Right lobe of liver (tissue), 6 donors: ENCODE measurements around the gene PCDHGA3. TPM values are rescaled to one million over a fixed set of nuclear protein-coding genes. Genes with fewer than 3 reads are reported as not detected.

Experiments
- ATAC-seq, 4 donors: fragments of 200-7000 bp; cut with Tn5 transposase; one replicate each; pipeline ENCODE4 v1.9.1; 2020; ENCODE audit warnings: mild to moderate bottlenecking in 4 of 4, moderate library complexity in 4 of 4
- DNase-seq, 3 donors: peaks; one replicate each; pipeline ENCODE4 v3.0.0-alpha.2; 2020
- H3K27ac ChIP-seq, 3 donors: fragments of 200-600 bp; one replicate each; pipeline ENCODE4 v1.8.0; 2022
- H3K27me3 ChIP-seq, 2 donors: fragments of 200-600 bp; one replicate each; pipeline ENCODE4 v1.8.0; 2022
- H3K36me3 ChIP-seq, 4 donors: fragments of 200-600 bp; sonication (generic) in 1 of 4; one replicate each; pipeline versions ENCODE4 v1.5.1 to v1.8.0; 2017 to 2022; ENCODE audit warnings: control low read depth in 1 of 4
- H3K4me1 ChIP-seq, 4 donors: fragments of 200-600 bp; sonication (generic) in 1 of 4; one replicate each; pipeline versions ENCODE4 v1.5.1 to v1.8.0; 2017 to 2022; ENCODE audit warnings: control low read depth in 1 of 4
- H3K4me3 ChIP-seq, 3 donors: fragments of 200-600 bp; one replicate each; pipeline ENCODE4 v1.8.0; 2022
- H3K9me3 ChIP-seq, 4 donors: fragments of 200-600 bp; sonication (generic) in 1 of 4; one replicate each; pipeline versions ENCODE4 v1.5.1 to v1.8.0; 2017 to 2022; ENCODE audit warnings: control low read depth in 1 of 4
- POLR2A ChIP-seq: fragments of 450-650 bp; IDR thresholded peaks from one replicate; pipeline ENCODE4 v1.6.1; 2017; ENCODE audit warnings: antibody characterized with exemption, mild to moderate bottlenecking
- WGBS: methylation state at CpG from one replicate; pipeline ENCODE4 v1.1.6; 2018; ENCODE audit warnings: low coverage, low lambda C conversion rate; ENCODE audit not compliant: insufficient coverage; ENCODE audit errors: missing lambda C conversion rate; 5-methylcytosine and 5-hydroxymethylcytosine counted together
- intact Hi-C, 2 donors: fragments of 100-400 bp; cut with DNase I; formaldehyde crosslinking; loops; one replicate each; pipeline versions ENCODE4 v1.11.2 to v1.14.1; 2022
- long read RNA-seq: library from polyadenylated mRNA; unstranded; transcript quantifications from one replicate; pipeline ENCODE4 v2.0.0, GENCODE V29; 2019
- total RNA-seq, 6 experiments: library from RNA; depleted of rRNA in 2 of 6; stranded (reverse); fragments of >200 nt in 2 of 6; fragmentation: NEBNext Ultra II Directional in 3 of 6; extraction: Animal tissue kit (Norgen Biotek cat#: 25700) in 3 of 6; gene quantifications; one replicate each; pipeline versions ENCODE4 v1.1.0 to v1.2.4, GENCODE V29; 2016 to 2023
- TF ChIP-seq, protein P1 (sequence below), 4 donors: fragments of 200-600 bp in 3 of 4; fragments of 450-650 bp in 1 of 4; IDR thresholded peaks; one replicate each; pipeline versions ENCODE4 v1.5.1 to v1.8.0; 2016 to 2022; ENCODE audit warnings: antibody characterized with exemption in 4 of 4, mild to moderate bottlenecking in 2 of 4
- donor health status: DM: no; HTN: yes; CAD: no.
- donor health status: DM: no; HTN: no; CAD: no.
- donor health status: DM: no; HTN: no; CAD: no.
- donor health status: DM: no; HTN: yes; CAD: no.
- donor health status: DM: no; HTN: yes; CAD: no.

PCDHGA3 gene
- 1 to 10 TPM in 2 of 6 experiments, under 1 TPM in 4; 0.51 to 1.8 (median 0.76) TPM for total RNA-seq
- long read RNA-seq: 0 reads

DNA sequence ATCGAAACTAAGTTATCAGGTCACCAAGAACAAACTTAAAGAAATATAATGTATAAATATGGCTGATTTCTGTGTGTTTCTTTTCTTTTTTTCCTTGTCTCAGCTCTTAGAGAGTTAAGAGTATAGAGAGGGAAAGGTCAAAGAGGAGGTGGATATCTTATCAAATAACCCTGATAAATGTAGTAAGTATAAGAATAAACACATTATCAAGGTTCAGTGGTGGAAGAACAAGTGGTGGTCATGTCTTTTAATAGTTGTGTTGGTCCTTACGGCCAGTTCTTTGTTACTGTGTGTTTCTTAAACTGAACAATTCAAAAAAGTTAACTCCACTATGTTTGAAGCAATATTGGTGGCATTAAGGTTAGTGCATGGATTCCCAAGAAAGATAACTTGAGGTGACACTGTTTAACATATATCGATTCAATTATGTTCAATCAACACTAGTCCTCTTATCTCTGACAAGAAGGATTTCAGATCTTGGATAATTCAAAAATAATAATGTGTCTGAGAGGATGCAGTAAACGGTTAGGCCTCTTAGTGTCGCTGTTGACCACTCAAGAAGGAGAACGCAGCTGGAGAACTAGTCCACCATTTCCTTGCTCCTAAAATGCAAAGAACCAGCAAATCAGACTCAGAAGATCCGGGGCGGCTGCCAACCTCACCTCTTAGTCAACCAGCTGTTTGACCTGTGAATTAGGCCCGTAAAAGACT lies at the start of gene PCDHGA3:
PCDHGA3 (plus strand) TSS at position 588 of the 711 bp plus-strand sequence. CDS start 205 bp downstream, outside the sequence.
- DNase-seq (no peak), ATAC-seq (peak in 2 of 4 donors; percentile 41 to 43)
- Histone ChIP-seq H3K4me1 (no peaks in the 10 kb centered on the region), H3K27ac (no peak within 1 kb of the TSS), H3K9me3 (peaks cover 0 to 4% (median 0%) of the 10 kb centered on the region in 4 donors), H3K36me3 (no peaks in the 10 kb centered on the region), H3K4me3 (peak within 1 kb of the TSS in 2 of 3 donors; percentile 18 to 24), H3K27me3 (no peaks in the 10 kb centered on the region)
- 15% methylated on average over 9 of the region's 9 CpGs for WGBS
- TF ChIP-seq POLR2A: no peak
- TF ChIP-seq, protein P1, sequence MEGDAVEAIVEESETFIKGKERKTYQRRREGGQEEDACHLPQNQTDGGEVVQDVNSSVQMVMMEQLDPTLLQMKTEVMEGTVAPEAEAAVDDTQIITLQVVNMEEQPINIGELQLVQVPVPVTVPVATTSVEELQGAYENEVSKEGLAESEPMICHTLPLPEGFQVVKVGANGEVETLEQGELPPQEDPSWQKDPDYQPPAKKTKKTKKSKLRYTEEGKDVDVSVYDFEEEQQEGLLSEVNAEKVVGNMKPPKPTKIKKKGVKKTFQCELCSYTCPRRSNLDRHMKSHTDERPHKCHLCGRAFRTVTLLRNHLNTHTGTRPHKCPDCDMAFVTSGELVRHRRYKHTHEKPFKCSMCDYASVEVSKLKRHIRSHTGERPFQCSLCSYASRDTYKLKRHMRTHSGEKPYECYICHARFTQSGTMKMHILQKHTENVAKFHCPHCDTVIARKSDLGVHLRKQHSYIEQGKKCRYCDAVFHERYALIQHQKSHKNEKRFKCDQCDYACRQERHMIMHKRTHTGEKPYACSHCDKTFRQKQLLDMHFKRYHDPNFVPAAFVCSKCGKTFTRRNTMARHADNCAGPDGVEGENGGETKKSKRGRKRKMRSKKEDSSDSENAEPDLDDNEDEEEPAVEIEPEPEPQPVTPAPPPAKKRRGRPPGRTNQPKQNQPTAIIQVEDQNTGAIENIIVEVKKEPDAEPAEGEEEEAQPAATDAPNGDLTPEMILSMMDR (IDR thresholded peaks at IDR 0.05): peak in 3 of 4 donors; percentile 13 to 22 (median 22)
- intact Hi-C loops: no loop called here

DNA sequence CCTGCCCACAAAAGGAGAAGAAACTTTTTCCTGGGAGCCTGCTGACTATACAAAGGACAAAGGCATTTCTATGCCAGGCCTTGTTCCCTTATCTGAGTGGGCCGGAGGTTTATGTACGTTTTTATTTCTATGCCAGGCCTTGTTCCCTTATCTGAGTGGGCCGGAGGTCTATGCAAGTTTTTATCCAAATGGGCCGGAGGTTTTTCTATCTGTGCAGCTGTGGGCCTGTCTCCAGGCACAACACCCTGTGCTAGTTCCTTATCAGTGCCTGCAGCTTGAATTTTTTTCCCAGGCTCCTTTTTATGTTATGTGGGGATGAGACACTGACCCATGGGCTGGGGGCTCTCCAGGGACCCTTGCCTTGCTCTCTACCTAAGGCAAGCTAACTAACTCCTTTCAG lies 45.3 kb upstream of the PCDHGA3 start:
- no peak for DNase-seq
- intact Hi-C loops: no loop called here
- H3K27ac ChIP-seq: no peak overlapping the region
- 76% methylated on average over 4 of the region's 4 CpGs for WGBS
- no peaks in the 10 kb centered on the region for H3K4me1 ChIP-seq
- TF ChIP-seq POLR2A: no peak
- TF ChIP-seq, protein P1 (IDR thresholded peaks at IDR 0.05): no peak
- no peak overlapping the region for H3K4me3 ChIP-seq
- no peak for ATAC-seq
- peaks cover 0 to 10% (median 3%) of the 10 kb centered on the region in 4 donors for H3K9me3 ChIP-seq
- H3K36me3 ChIP-seq: no peaks in the 10 kb centered on the region
- no peaks in the 10 kb centered on the region for H3K27me3 ChIP-seq

DNA sequence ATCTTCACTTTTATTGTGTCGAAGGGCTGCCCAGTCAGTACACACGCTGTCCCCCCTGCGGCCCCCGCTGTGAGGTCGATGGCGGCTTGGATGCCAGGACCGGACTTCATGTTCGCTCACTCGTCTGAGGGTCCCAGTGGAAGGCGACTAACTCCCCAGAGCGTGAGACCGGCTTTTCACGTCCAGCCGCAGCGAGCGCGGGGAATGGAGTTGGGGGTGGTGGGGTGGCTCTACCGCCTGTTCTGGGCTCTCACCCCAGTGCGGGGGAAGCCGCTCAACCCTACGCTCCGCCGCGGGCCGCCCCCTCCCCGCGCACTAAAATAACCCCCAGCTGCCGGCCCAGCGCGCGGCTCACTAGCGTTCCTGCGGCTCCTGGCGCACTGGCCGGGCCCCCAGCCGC lies 39.9 kb upstream of the PCDHGA3 start, which contains the start of gene SLC25A2:
SLC25A2 (minus strand) TSS at position 294 of the 400 bp plus-strand sequence; CDS start at position 110, 184 bp downstream.
- intact Hi-C loops: no loop called here
- no peak within 1 kb of the TSS for H3K27ac ChIP-seq
- ATAC-seq: no peak
- no peaks in the 10 kb centered on the region for H3K4me1 ChIP-seq
- no peaks in the 10 kb centered on the region for H3K27me3 ChIP-seq
- WGBS: no CpG with 5 or more reads among the region's 36 CpGs
- DNase-seq: no peak
- peaks cover 2 to 23% (median 7%) of the 10 kb centered on the region in 4 donors for H3K9me3 ChIP-seq
- H3K4me3 ChIP-seq: no peak within 1 kb of the TSS
- no peak for TF ChIP-seq POLR2A
- TF ChIP-seq, protein P1 (IDR thresholded peaks at IDR 0.05): no peak
- no peaks in the 10 kb centered on the region for H3K36me3 ChIP-seq

DNA sequence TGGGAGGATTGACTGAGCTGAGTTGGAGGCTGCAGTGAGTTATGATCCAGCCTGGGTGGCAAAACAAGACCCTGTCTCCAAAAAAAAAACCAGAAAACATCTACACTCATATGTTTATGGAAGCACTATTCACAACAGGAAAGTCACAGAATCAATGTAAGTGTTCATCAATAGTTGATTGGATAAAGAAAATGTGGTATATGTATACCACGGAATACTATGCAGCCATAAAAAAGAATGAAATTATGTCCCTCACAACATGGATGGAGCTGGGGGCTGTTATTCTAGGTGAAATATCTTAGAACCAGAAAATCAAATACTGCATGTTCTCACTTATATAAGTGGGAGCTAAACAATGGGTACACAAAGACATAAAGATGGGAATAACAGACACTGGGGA lies 37.0 kb upstream of the PCDHGA3 start:
- Histone ChIP-seq H3K36me3 (no peaks in the 10 kb centered on the region), H3K4me1 (no peaks in the 10 kb centered on the region), H3K27me3 (no peaks in the 10 kb centered on the region), H3K9me3 (peaks cover 2 to 14% (median 7%) of the 10 kb centered on the region in 4 donors), H3K4me3 (no peak overlapping the region), H3K27ac (no peak overlapping the region)
- no peak for TF ChIP-seq POLR2A
- TF ChIP-seq, protein P1 (IDR thresholded peaks at IDR 0.05): no peak
- no peak for DNase-seq
- intact Hi-C loops: no loop called here
- 100% methylated on average over 1 of the region's 1 CpG for WGBS
- ATAC-seq: no peak
